ENCODE measurements around the gene VGLL3. TPM values are rescaled to one million over a fixed set of nuclear protein-coding genes. Genes with fewer than 3 reads are reported as not detected.

Gene VGLL3
- total and polyA plus RNA-seq, 2 donors (not counting 1 experiment from before 2014, with no cell fraction given), result not detected

GRCh38 chr3:86914670-86915069, 76.3 kb downstream of the VGLL3 start:
- WGBS (ENCODE audit: insufficient coverage), result 88% methylated on average over 1 of the region's 3 CpGs
- H3K4me3 ChIP-seq (ENCODE audit: control extremely low read depth in 1 of 5, extremely low read depth in 1 of 5, insufficient read depth in 1 of 5, low read depth in 2 of 5, low read length in 4 of 5), result no peak overlapping the region
- H3K27ac Mint-ChIP-seq, result no peak overlapping the region
- H3K4me1 ChIP-seq (ENCODE audit: control insufficient read depth in 2 of 2, insufficient read depth in 2 of 2, low read length in 2 of 2), result no peaks in the 10 kb centered on the region
- no peaks in the 10 kb centered on the region for H3K27me3 Mint-ChIP-seq
- no peak overlapping the region for H3K9ac ChIP-seq (ENCODE audit: low read length)
- H3K4me3 Mint-ChIP-seq, result no peak overlapping the region
- peaks cover 0 to 5% (median 0%) of the 10 kb centered on the region in 3 donors for H3K9me3 ChIP-seq (ENCODE audit: control extremely low read depth in 1 of 3, control insufficient read depth in 2 of 3, insufficient read depth in 1 of 3, low read length in 2 of 3)
- no peak overlapping the region for H2AFZ ChIP-seq (ENCODE audit: insufficient read depth, low read depth, low read length, poor library complexity, severe bottlenecking)
- intact Hi-C loops (cut with micrococcal nuclease), result no loop called here
- H3K9me3 Mint-ChIP-seq (ENCODE audit: insufficient read depth), result no peaks in the 10 kb centered on the region
- no peaks in the 10 kb centered on the region for H3K36me3 ChIP-seq (replicated peaks in 1 of 2; ENCODE audit: control extremely low read depth in 1 of 2, control insufficient read depth in 1 of 2, extremely low read depth in 1 of 2, insufficient read depth in 2 of 2, low read length in 1 of 2)
- H3K27ac ChIP-seq (ENCODE audit: low read length in 2 of 2), result no peak overlapping the region
- H3K4me1 Mint-ChIP-seq, result no peaks in the 10 kb centered on the region
- H3K79me2 ChIP-seq (ENCODE audit: control insufficient read depth, insufficient read depth, low read length), result no peaks in the 10 kb centered on the region
- DNase-seq (no peak), ATAC-seq (ENCODE audit: low read depth) (no peak)
- POLR2A ChIA-PET, result no interaction called here
- H4K20me1 ChIP-seq (ENCODE audit: control insufficient read depth, insufficient read depth, low read length, poor library complexity, severe bottlenecking), result no peaks in the 10 kb centered on the region
- no peak overlapping the region for H3K4me2 ChIP-seq (replicated peaks; ENCODE audit: low read depth, low read length, poor library complexity, severe bottlenecking)
- H3K27me3 ChIP-seq (replicated peaks in 1 of 4; ENCODE audit: control extremely low read depth in 1 of 4, control insufficient read depth in 3 of 4, insufficient read depth in 4 of 4, low read length in 3 of 4), result no peaks in the 10 kb centered on the region
- no peak for TF ChIP-seq EZH2 (IDR thresholded peaks at IDR 0.05; ENCODE audit: borderline replicate concordance, insufficient read depth, low read depth, low read length, poor library complexity, severe bottlenecking)
- TF ChIP-seq CTCF (IDR thresholded peaks at IDR 0.05), result no peak
- CTCF ChIA-PET, result interaction anchor here (0.6 kb wide), 1 partner anchor 22 kb away, joined by 3 read pairs; no protein-coding TSS in a partner anchor

GRCh38 chr3:86913160-86913559, 77.8 kb downstream of the VGLL3 start:
- TF ChIP-seq CTCF (IDR thresholded peaks at IDR 0.05) (no peak), EZH2 (IDR thresholded peaks at IDR 0.05; ENCODE audit: borderline replicate concordance, insufficient read depth, low read depth, low read length, poor library complexity, severe bottlenecking) (no peak)
- no peaks in the 10 kb centered on the region for H3K36me3 ChIP-seq (replicated peaks in 1 of 2; ENCODE audit: control extremely low read depth in 1 of 2, control insufficient read depth in 1 of 2, extremely low read depth in 1 of 2, insufficient read depth in 2 of 2, low read length in 1 of 2)
- Mint-ChIP-seq H3K4me1 (no peaks in the 10 kb centered on the region), H3K4me3 (no peak overlapping the region), H3K27ac (no peak overlapping the region), H3K27me3 (no peaks in the 10 kb centered on the region), H3K9me3 (ENCODE audit: insufficient read depth) (no peaks in the 10 kb centered on the region)
- H3K4me1 ChIP-seq (ENCODE audit: control insufficient read depth in 2 of 2, insufficient read depth in 2 of 2, low read length in 2 of 2), result no peaks in the 10 kb centered on the region
- no peak overlapping the region for H3K9ac ChIP-seq (ENCODE audit: low read length)
- H2AFZ ChIP-seq (ENCODE audit: insufficient read depth, low read depth, low read length, poor library complexity, severe bottlenecking), result no peak overlapping the region
- ChIA-PET POLR2A (no interaction called here), CTCF (no interaction called here)
- intact Hi-C loops (cut with micrococcal nuclease), result no loop called here
- H3K4me2 ChIP-seq (replicated peaks; ENCODE audit: low read depth, low read length, poor library complexity, severe bottlenecking), result no peak overlapping the region
- DNase-seq (no peak), ATAC-seq (ENCODE audit: low read depth) (no peak)
- H3K79me2 ChIP-seq (ENCODE audit: control insufficient read depth, insufficient read depth, low read length), result no peaks in the 10 kb centered on the region
- H3K9me3 ChIP-seq (ENCODE audit: control extremely low read depth in 1 of 3, control insufficient read depth in 2 of 3, insufficient read depth in 1 of 3, low read length in 2 of 3), result peaks cover 0 to 5% (median 0%) of the 10 kb centered on the region in 3 donors
- no peaks in the 10 kb centered on the region for H3K27me3 ChIP-seq (replicated peaks in 1 of 4; ENCODE audit: control extremely low read depth in 1 of 4, control insufficient read depth in 3 of 4, insufficient read depth in 4 of 4, low read length in 3 of 4)
- WGBS (ENCODE audit: insufficient coverage), result 40% methylated on average over 1 of the region's 3 CpGs
- H4K20me1 ChIP-seq (ENCODE audit: control insufficient read depth, insufficient read depth, low read length, poor library complexity, severe bottlenecking), result no peaks in the 10 kb centered on the region
- H3K27ac ChIP-seq (ENCODE audit: low read length in 2 of 2), result no peak overlapping the region
- H3K4me3 ChIP-seq (ENCODE audit: control extremely low read depth in 1 of 5, extremely low read depth in 1 of 5, insufficient read depth in 1 of 5, low read depth in 2 of 5, low read length in 4 of 5), result no peak overlapping the region
